DOHH2 (cell line): ENCODE measurements around the gene CLTCL1.
"Not testable (repeated sequence)": the region's sequence is repeated elsewhere in the genome, so short reads cannot be mapped to it uniquely, and the experiment has no call there.

Experiments
- H3F3A ChIP-seq: fragments of 200-600 bp; sonication (generic), shearing (Covaris generic); 2 replicates; pipeline ENCODE4 v1.6.0; 2016; ENCODE audit warnings: antibody characterized with exemption, mild to moderate bottlenecking; ENCODE audit not compliant: control insufficient read depth, insufficient read depth
- H3K27ac ChIP-seq: fragments of 200-600 bp; sonication (generic); 2 replicates; pipeline ENCODE4 v1.5.1; 2014; ENCODE audit warnings: low read depth, mild to moderate bottlenecking, low read length, moderate library complexity
- H3K27me3 ChIP-seq: fragments of 200-600 bp; sonication (generic); 2 replicates; pipeline ENCODE4 v1.6.1; 2014; ENCODE audit warnings: mild to moderate bottlenecking, low read length, mixed read lengths; ENCODE audit not compliant: control insufficient read depth
- H3K36me3 ChIP-seq: fragments of 200-600 bp; sonication (generic); 2 replicates; pipeline ENCODE4 v1.6.1; 2014; ENCODE audit warnings: mild to moderate bottlenecking, low read length, moderate library complexity, mixed read lengths; ENCODE audit not compliant: control insufficient read depth
- H3K4me1 ChIP-seq: fragments of 200-600 bp; sonication (generic); 2 replicates; pipeline ENCODE4 v1.6.1; 2014; ENCODE audit warnings: mild to moderate bottlenecking, low read length, mixed read lengths; ENCODE audit not compliant: control insufficient read depth
- H3K4me2 ChIP-seq: fragments of 200-600 bp; sonication (generic); 2 replicates; pipeline ENCODE4 v1.6.0; 2014; ENCODE audit warnings: mild to moderate bottlenecking, low read length, moderate library complexity
- H3K4me3 ChIP-seq: fragments of 200-600 bp; sonication (generic); 2 replicates; pipeline ENCODE4 v1.5.1; 2014; ENCODE audit warnings: mild to moderate bottlenecking, low read length, mixed read lengths
- H3K79me2 ChIP-seq: fragments of 200-600 bp; sonication (generic); 2 replicates; pipeline ENCODE4 v1.6.1; 2014; ENCODE audit warnings: mild to moderate bottlenecking, low read length, mixed read lengths; ENCODE audit not compliant: control insufficient read depth
- H3K9me2 ChIP-seq: fragments of 200-600 bp; sonication (generic); replicated peaks from 2 replicates; pipeline ENCODE4 v1.6.1; 2014; ENCODE audit warnings: mild to moderate bottlenecking, low read length, mixed read lengths; ENCODE audit not compliant: control insufficient read depth
- H3K9me3 ChIP-seq: fragments of 200-600 bp; sonication (generic); 2 replicates; pipeline ENCODE4 v1.6.1; 2014; ENCODE audit warnings: antibody characterized with exemption, low read length, mixed read lengths; ENCODE audit not compliant: control insufficient read depth, insufficient read depth
- H4K20me1 ChIP-seq: fragments of 200-600 bp; sonication (generic); 2 replicates; pipeline ENCODE4 v1.6.0; 2014; ENCODE audit warnings: low read depth, mild to moderate bottlenecking, antibody characterized with exemption, low read length, moderate library complexity; ENCODE audit not compliant: control insufficient read depth, insufficient read depth
- CTCF ChIP-seq: fragments of 200-600 bp; sonication (generic); IDR thresholded peaks from one replicate; pipeline ENCODE4 v1.5.1; 2014; ENCODE audit warnings: antibody characterized with exemption, mild to moderate bottlenecking, low read depth, low read length; ENCODE audit not compliant: poor library complexity, severe bottlenecking
- EZH2phosphoT487 ChIP-seq: fragments of 200-600 bp; sonication (generic); IDR thresholded peaks from 2 replicates; pipeline ENCODE4 v1.6.1; 2017; ENCODE audit warnings: borderline replicate concordance, mild to moderate bottlenecking, antibody characterized with exemption, low read length, moderate library complexity, mixed read lengths

Gene CLTCL1

GRCh38 chr22:19260804-19261203 is 30.7 kb downstream of the CLTCL1 start:
- H3F3A ChIP-seq: no peaks in the 10 kb centered on the region
- no peaks in the 10 kb centered on the region for H3K36me3 ChIP-seq
- H3K4me3 ChIP-seq: no peak overlapping the region
- H3K9me3 ChIP-seq: no peaks in the 10 kb centered on the region
- TF ChIP-seq EZH2phosphoT487: no peak
- TF ChIP-seq CTCF: no peak
- H3K27ac ChIP-seq: no peak overlapping the region
- H3K4me2 ChIP-seq: no peak overlapping the region
- H3K9me2 ChIP-seq: no peaks in the 10 kb centered on the region
- no peaks in the 10 kb centered on the region for H3K27me3 ChIP-seq
- no peaks in the 10 kb centered on the region for H3K79me2 ChIP-seq
- no peaks in the 10 kb centered on the region for H4K20me1 ChIP-seq
- no peaks in the 10 kb centered on the region for H3K4me1 ChIP-seq

GRCh38 chr22:19260194-19260593 is 31.3 kb downstream of the CLTCL1 start:
- no peak overlapping the region for H3K4me2 ChIP-seq
- H3K4me1 ChIP-seq: no peaks in the 10 kb centered on the region
- no peak overlapping the region for H3K4me3 ChIP-seq
- no peak overlapping the region for H3K27ac ChIP-seq
- no peaks in the 10 kb centered on the region for H3K79me2 ChIP-seq
- H3K27me3 ChIP-seq: no peaks in the 10 kb centered on the region
- TF ChIP-seq CTCF (no peak), EZH2phosphoT487 (no peak)
- no peaks in the 10 kb centered on the region for H3K9me2 ChIP-seq
- no peaks in the 10 kb centered on the region for H3F3A ChIP-seq
- H3K36me3 ChIP-seq: no peaks in the 10 kb centered on the region
- H3K9me3 ChIP-seq: no peaks in the 10 kb centered on the region
- no peaks in the 10 kb centered on the region for H4K20me1 ChIP-seq

GRCh38 chr22:19258968-19259288 is 32.6 kb downstream of the CLTCL1 start:
- not testable (repeated sequence) for H3K36me3 ChIP-seq, H3K9me3 ChIP-seq, H3K9me2 ChIP-seq, H3K4me3 ChIP-seq, H3K4me2 ChIP-seq, H3K79me2 ChIP-seq, H3K27me3 ChIP-seq, H3K4me1 ChIP-seq, H4K20me1 ChIP-seq, H3F3A ChIP-seq, H3K27ac ChIP-seq

- Histone ChIP-seq H3K27me3 (no peaks in the 10 kb centered on the region), H3K4me3 (no peak overlapping the region), H4K20me1 (no peaks in the 10 kb centered on the region), H3K4me2 (no peak overlapping the region), H3K27ac (no peak overlapping the region), H3K4me1 (no peaks in the 10 kb centered on the region), H3K79me2 (no peaks in the 10 kb centered on the region), H3K9me3 (no peaks in the 10 kb centered on the region), H3K9me2 (no peaks in the 10 kb centered on the region), H3F3A (no peaks in the 10 kb centered on the region), H3K36me3 (no peaks in the 10 kb centered on the region)
- TF ChIP-seq EZH2phosphoT487 (no peak), CTCF (no peak)
Observed at GRCh38 chr22:19258371-19258770, 33.1 kb downstream of the CLTCL1 start.

- H3K79me2 ChIP-seq, H3K4me3 ChIP-seq, H3F3A ChIP-seq, H3K27ac ChIP-seq, H3K27me3 ChIP-seq, H4K20me1 ChIP-seq, H3K36me3 ChIP-seq, H3K4me1 ChIP-seq, H3K9me3 ChIP-seq, H3K9me2 ChIP-seq, H3K4me2 ChIP-seq: not testable (repeated sequence)
Observed at GRCh38 chr22:19256362-19256761, 35.2 kb downstream of the CLTCL1 start.
